IPS-NIHi7 (cell line): ENCODE data around the gene COL9A2.
"Not testable (repeated sequence)": the region's sequence is repeated elsewhere in the genome, so short reads cannot be mapped to it uniquely, and the experiment has no call there.

ENCODE experiments used
- DNase-seq: peaks from one replicate; pipeline ENCODE4 v3.0.0; 2012; ENCODE audit warnings: mixed read lengths; ENCODE audit errors: extremely low spot score

Gene COL9A2

DNA sequence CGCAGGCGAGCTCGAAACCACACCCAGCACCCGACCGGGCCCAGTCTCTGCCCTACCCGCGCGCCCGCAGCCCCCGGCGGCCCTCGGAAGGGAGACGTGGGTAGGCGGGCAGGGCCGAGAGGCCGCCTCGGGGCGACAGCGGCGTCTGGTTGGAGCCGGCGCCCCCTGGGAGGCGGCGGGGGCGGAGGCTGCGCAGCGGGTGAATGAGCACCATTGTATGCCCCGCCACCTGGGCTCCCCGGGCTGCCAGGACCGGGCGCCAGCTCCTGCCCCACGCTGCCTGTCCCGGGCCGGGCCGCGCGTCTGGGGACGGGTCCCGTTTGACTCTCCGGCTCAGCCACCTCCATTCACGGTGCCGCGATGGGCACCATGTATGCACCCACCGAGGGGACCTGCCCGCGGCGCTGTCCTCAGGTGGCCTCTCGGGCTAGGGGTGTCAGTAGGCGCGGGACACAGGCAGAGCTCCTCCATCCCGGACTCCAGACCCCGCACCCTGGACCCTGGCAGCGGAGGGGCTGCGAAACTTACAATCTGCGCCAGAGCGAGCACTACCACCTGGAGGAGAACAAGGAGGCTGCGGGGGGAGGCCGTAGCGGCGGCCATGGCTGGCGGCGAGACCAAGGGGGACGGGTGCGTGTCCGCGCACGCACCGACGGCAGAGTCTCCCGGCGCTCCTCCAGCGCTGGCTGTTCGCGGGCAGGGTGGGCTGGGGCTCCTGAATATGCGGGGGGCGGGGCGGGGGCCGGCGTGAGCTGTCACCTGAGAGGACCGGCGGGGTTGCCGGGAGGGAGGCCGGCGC lies at the start of gene COL9A2:
Gene COL9A2 (minus strand): TSS at position 692 of the 799 bp plus-strand sequence. CDS start 89 bp downstream, at position 603.
- peak; percentile 58 for DNase-seq

DNA sequence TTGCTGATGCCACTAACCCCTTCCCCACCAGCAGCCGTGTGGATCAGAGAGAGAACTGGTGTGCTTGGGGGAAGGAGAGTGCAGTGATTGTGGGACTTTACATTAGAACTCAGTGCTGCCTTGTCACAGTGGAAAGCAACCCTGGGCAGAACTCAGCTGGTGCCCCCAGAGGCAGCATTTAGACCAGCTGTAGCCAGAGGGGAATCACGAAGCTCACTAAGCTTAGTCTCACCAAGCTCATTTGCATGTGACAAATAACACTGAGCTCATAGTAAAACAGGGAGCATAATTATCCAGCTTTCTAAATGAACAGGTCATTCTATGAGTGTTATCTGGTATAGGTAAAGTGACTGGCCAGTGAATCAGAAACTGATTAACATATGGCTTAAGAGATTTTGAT lies 46.6 kb upstream of the COL9A2 start:
- DNase-seq: no peak

DNA sequence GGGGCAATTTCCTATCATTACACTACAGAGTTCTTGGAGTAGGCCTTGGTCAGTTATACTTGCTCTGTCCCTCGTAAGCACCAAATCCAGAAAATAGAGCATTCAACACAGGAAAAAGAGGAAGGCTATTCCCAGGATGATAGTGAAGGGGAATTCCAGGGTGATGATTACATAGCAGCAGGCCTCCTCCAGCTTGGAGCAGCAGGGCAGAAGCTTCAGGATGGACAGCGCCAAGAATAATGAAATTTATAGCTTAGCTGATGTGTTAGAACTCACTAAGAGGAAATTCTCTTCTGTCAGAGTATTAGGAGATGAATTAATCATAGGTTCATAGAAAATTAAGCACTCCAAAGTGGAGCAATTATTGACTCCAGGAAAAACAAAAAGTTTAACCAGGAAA lies 45.6 kb upstream of the COL9A2 start:
- DNase-seq: peak; percentile 25

DNA sequence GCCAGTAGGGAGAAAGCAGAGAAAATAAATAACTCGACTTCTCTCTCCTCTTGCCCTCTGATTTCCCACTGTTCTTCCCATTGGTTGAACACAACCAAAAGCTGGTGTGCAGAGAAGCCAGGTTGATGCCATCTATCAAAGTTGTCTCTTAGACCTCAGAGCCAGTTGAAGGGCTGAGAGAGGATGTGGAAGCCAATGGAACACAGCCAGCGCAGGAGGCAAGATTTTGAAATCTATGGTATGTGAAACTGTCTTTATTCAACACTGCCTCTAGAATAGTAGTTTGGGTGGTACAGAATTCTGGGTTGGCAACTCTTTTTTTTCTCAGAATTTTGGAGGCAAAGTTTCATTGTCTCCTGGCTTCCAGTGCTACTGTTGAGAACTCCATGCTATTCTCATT lies 45.1 kb upstream of the COL9A2 start:
- no peak for DNase-seq

DNA sequence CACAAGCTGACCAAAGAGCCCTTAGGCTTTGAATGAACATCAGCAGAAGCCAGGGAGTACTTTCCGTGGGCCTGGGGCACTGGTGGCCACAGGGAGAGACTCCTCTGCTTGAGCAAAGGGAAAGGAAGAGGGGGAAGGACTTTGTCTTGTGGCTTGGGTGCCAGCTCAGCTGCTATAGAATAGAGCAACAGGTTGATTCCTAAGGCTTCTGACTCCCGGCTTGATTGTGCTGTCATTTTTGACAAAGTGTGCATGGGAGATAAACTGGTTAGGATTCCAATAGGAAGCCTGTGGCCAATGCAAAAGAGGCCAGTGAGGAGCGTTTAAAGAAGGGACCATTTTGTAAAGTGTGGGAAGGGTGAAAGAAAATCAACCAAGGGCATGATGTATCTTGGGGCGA lies 44.6 kb upstream of the COL9A2 start:
- no peak for DNase-seq

DNA sequence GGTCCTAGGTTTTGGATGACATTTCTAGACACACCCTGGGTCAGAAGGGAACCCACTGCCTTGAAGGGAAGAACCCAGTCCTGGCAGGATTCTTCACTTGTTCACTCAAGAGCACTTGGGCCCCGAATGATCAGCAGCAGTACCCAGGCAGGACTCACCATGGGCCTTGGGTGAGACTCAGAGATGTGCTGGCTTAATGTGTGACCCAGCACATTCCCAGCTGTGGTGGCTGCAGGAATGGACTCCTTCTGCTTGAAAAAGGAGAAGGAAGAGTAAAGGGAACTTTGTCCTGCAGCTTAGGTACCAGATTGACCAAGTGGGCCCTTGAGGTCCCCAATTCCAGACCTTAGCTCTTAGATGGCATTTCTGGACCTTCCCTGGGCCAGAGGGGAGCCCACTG lies 44.1 kb upstream of the COL9A2 start:
- DNase-seq: no peak

DNA sequence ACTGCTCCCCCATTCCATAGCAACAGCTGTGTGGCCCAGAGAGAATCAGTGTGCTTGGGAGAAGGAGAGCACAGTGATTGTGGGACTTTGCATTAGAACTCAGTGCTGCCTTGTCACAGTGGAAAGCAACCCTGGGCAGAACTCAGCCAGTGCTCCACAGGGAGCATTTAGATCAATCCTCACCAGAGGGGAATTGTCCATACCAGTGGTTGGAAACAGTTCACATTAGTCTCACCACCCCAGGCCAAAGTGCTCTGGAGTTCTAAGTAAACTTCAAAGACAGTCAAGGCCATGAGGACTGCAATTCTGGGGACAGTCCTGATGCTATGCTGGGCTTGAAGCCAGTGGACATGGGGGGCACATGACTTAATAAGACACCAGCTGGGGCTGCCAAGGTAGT lies 43.5 kb upstream of the COL9A2 start:
- DNase-seq: no peak

DNA sequence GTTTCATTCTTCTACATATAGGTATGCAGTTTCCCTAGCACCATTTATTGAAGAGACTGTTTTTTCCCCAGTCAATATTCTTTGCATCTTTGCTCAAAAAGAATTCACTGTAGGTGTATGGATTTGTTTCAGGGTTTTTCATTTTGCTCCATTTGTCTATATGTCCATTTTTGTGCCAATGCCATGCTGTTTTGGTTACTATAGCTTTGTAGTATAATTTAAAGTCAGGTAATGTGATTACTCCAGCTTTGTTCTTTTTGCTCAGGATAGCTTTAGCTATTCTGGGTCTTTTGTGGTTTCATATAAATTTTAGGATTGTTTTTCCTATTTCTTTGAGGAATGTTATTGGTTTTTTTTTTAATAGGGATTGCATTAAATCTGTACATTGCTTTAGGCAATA lies 40.5 kb upstream of the COL9A2 start:
- DNase-seq: no peak

DNA sequence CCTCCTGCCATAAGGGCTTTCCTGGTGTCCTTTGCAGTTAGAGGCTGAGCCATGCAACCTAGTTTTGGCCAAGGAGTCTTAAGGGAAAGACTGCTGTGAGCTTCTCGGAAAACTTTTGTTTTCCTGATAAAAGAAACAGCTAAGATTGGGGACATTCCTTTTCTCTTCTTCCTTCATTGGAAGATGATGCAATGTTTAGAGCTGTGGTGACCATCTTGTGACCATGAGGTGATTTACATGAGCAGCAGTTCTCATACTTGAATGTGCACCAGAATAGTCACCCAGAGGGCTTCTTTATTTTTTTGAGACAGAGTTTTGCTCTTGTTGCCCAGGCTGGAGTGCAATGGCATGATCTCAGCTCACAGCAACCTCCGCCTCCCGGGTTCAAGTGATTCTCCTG lies 36.0 kb upstream of the COL9A2 start:
- no peak for DNase-seq

DNA sequence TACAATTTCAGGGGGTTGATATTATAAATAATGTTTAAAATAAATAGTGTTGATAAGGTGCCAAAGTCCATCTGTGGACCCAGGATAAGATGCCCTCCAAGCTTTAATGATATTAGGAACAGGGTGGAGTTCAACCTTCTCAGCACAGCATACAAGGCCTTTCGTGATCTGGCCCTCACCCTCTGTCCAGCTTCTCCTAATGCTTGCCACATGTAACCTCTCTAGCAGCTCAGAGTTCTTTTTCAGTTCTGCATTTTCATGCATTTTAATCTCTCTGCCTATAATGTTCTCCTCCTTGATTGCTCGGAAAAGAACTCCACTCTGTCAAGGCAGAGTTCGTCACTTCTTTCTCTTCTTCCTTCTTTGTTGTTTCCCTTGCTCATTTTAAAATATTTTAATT lies 35.0 kb upstream of the COL9A2 start:
- DNase-seq: no peak

DNA sequence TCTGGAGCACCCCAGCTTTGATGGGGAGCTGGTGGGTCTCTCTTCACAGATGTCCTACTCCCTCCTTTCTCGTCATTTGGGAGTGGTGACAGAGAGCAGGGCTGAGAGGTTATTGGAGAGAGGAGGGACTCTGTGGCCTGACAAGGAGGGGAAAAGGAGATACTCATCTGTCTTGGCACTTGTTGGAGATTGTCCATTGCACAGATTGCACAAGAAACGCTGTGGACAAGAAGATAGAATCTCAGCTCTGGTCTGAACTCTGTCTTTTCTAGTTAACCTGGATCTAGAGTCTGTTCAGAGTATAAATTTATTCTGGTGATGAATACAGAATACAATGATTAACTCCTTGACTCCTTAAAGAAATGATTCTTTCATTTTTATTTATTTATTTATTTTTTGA lies 34.0 kb upstream of the COL9A2 start:
- DNase-seq: no peak

DNA sequence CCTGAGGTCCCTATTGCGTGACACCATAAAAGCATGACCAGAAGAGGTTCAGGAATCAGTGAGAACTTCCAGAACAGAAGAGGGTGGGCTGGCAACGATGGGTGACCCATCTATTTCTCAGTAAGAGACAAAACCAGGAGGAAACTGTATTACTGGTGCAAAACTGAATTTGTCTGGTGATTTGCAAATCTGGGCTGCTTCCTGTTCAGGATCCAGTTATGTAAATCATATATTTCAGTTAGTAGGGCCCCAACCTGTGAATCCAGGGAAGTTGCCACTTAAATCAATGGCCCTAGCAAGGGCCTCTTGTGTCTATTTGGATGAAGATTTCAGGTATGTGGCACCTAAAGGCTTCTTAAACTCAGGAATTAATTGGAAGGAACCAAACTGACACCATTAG lies 33.3 kb upstream of the COL9A2 start:
- no peak for DNase-seq

DNA sequence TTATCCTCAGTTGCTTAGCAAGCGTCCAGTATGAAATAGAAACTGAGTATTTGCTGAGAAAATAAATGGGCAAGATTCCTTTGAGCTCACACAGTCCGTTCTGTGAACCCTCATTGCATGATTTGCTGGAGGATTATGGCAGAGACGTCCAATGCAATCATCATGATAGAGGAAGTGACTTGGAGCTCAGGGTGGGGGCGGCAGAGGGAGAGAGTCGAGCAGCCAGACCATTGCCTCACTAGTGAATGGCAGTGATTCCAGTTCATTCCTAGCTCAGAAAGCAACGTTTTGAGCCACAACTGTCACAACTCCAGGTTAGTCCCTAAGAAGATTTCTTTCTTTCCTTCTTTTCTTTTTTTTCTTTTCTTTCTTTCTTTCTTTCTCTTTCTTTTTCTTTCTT lies 27.5 kb upstream of the COL9A2 start:
- no peak for DNase-seq

DNA sequence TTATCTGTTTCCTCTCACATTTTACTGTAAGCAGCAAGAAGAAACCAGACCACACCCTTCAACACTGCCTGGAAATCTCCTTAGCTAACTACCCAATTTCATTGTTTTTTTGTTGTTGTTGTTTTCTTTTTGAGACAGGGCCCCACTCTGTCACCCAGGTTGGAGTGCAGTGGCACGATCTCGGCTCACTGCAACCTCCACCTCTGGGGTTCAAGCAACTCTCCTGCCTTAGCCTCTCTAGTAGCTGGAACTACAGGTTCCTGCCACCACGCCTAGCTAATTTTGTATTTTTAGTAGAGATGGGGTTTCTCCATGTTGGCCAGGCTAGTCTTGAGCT lies 25.3 kb upstream of the COL9A2 start:
- DNase-seq: not testable (repeated sequence)

DNA sequence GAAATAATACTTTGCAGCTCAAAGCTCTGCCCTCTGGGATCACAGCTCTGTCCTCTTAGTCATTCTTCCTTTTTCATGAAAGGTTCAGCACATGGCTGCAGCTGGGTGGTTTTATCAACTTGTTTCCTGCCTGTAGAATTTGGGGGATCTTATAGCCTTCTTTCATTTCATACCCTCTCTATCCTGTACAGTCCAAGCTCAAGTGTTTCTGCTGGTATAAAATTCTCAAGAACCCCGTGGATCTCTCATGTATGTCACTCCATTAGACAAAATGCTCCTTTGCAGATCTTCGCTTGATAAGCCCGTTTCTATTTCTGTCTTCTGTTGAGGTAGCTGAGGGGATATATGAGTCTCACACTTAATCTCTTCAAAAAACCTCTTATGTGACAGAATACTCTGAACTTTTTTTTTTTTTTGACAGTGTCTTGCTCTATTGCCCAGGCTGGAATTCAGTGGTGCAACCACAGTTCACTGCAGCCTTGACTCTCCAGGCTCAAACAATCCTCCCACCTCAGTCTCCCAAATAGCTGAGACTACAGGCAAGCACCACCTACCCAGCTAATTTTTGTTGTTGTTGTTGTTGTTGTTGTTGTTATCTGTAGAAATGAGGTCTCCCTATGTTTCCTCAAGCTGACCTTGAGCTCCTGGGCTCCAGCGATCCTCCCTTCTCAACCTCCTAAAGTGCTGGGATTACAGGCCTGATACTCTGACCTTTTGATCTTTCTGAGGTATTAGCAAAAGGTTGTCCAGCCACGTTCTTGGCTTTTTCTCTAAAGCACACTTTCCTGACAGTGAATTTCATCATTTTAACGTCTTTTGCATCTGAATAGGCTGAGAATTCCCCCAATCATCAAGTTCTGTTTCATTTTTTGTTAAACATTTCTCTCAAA lies 24.6 kb upstream of the COL9A2 start:
- DNase-seq: no peak

DNA sequence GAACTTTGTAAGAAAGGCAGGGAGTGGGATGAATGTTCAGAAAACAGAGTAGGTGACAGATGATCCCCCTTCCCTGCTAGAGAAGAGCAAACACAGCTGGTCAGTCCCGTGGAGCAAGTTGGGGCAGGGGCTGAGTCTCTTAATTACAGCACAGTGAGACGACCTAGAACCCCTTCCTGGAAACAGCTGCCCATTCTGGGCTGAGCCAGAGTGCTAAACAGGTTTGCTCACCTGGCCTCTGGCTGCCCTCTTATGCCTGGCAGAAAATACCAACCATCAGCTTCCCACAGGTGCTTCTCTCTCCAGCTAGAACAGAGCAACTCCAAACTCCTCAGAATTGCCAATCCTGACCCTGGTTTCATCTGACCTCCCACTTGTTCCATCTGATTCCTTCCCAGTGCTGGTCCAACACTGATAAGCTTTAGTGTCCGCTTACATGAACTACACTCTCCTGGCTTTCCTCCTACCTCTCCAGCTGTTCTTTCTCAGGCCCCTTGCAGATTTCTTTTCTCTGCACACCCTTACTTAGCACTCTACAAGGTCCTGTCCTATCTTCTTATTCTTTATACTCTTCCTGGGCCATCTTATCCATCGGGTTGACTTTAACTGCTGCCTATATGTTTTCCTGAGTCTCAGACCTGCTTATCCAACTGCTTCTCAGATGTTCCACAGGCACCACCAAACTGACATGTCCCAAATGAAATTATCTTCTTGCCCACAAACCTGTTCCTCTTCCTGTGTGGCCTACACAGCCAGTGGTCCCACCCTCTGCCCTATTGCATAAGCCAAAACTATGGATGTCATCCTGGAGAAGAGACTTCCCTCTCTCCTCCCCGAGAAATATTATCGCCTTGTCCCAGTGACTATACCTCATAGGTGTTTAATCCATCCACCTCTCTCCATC lies 22.6 kb upstream of the COL9A2 start:
- no peak for DNase-seq

DNA sequence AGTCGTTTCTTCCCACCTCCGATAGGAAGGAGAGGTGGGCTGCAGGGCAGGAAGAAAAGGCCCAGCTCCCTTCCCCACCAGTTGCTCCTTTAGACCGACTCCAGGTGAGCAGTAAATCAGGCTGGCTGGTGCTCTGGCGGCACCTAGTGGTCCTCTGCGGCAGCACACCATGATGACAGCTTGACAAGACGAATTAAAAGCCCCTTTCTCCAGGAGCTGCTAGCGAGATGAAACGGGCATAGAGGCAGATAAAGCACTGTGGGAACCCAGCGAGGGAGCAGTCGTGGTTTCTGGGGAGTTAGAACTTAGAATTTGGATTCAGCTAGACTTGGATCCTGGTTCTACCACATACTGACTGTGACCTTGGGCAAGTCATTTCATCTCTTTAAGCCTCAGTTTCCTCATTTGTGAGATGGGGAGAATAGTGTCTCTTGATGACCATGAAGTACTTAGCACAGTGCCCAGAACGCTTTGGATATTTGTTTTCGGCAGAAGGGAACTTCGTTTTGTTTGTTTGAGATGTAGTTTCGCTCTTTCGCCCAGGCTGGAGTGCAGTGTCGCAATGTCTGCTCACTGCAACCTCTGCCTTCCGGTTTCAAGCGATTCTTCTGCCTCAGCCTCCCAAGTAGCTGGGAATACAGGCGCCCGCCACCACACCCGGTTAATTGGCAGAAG lies 21.8 kb upstream of the COL9A2 start:
- DNase-seq: peak; percentile 94

DNA sequence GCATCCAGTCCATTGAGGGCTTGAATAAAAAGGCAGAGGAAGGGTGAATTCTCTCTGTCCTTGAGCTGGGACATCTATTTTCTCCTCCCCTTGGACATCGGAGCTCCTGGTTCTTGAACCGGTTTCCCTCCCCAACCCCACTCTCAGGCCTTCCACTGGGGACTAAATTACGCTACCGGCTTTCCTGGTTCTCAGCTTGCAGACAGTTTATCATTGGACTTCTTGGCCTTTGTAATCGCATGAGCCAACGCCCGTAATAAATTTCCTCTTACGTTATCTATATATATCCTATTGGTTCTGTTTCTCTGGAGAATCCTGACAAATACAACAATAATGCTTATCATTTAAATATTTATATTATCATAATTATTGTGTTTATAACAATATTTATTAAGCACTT lies 20.4 kb upstream of the COL9A2 start:
- no peak for DNase-seq

DNA sequence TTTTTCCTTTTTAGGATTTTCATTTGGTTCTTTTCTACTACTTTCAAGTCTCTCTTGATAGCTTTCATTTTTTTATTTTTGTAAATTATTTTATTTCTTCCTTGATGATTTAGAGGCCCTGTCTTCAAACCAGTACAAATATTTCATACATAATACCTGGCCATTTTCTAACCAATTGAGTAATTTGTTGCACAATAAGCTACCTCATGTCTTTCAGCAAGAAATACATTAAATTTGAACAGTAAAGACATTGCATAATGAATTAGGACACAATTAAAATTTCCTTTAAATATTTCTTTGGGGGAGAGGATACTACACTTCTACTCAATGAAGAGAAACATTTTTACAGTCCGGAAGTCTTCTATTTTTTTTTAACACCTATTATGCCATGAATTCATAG lies 15.6 kb upstream of the COL9A2 start:
- DNase-seq: no peak

DNA sequence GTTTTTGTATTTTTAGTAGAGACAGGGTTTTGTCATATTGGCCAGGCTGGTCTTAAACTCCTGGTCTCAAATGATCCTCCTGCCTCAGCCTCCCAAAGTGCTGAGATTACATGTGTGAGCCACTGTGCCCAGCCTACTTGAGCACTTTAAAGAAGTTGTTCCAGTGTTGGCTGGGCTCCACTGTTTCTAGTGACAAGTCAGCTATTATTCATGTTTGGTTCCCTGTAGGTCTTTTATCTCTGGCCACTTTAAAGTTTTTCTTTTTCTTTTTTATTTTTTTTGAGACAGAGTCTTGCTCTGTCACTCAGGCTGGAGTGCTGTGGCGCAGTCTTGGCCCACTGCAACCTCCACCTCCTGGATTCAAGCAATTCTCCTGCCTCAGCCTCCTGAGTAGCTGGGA lies 14.3 kb upstream of the COL9A2 start:
- DNase-seq: not testable (repeated sequence)

DNA sequence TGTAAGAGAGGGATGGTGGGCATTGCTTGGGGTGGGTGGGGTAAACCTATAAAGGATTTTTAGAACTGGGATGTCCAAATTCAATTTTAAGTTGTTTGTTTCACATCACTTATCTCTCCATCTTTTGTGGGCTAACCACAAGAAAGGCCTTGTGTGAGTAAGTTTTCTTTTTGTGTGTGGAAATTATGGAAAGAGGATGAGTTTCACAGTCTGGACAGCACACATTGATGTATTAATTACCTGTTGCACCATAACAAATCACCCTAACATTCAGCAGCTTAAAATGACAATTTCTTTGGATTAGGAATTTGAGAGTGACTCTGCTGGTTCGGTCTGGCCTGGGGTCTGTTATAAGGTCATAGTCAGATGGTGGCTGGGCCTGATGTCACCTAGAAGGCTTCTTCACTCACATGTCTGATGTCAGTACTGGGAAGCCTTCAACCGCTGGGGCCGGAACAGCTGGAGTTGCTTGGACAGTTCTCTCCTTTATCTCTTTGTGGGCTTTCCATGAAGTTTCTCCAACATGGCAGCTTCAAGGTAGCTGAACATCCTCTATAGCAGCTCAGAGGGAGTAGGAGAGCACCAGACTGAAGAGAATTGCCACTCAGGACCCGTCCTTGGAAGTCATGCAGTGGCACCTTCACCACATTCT lies 2.0 kb upstream of the COL9A2 start:
- DNase-seq: no peak
